Measurements from ENCODE around the gene HMGN2.

Gene HMGN2

GRCh38 chr1:26472320-26472900, at the start of gene HMGN2:
HMGN2 (plus strand) TSS chr1:26472440; CDS start chr1:26472613, 173 bp downstream.
- FAIRE-seq: no peak
- DNase-seq (ENCODE audit: low spot score): peak; percentile 82

GRCh38 chr1:26429721-26430120, 42.5 kb upstream of the HMGN2 start:
- DNase-seq (ENCODE audit: low spot score) (no peak), FAIRE-seq (no peak)

GRCh38 chr1:26431979-26432695, 40.1 kb upstream of the HMGN2 start, which contains the start of gene DHDDS:
DHDDS (plus strand) TSS chr1:26432321; CDS start chr1:26432946, 625 bp downstream.
- FAIRE-seq: peak; percentile 75
- peak; percentile 93 for DNase-seq (ENCODE audit: low spot score)

GRCh38 chr1:26432793-26433192, 39.4 kb upstream of the HMGN2 start:
- FAIRE-seq (no peak), DNase-seq (ENCODE audit: low spot score) (no peak)

GRCh38 chr1:26434161-26434752, 38.0 kb upstream of the HMGN2 start:
- FAIRE-seq: no peak

GRCh38 chr1:26438041-26438440, 34.2 kb upstream of the HMGN2 start:
- no peak for FAIRE-seq

More at GRCh38 chr1:26434161-26434752, 38.0 kb upstream of the HMGN2 start:
- DNase-seq (ENCODE audit: low spot score): no peak

GRCh38 chr1:26440259-26440658, 32.0 kb upstream of the HMGN2 start:
- no peak for FAIRE-seq
- no peak for DNase-seq (ENCODE audit: low spot score)

More at GRCh38 chr1:26438041-26438440, 34.2 kb upstream of the HMGN2 start:
- DNase-seq (ENCODE audit: low spot score): no peak

- DNase-seq (ENCODE audit: low spot score) (no peak), FAIRE-seq (no peak)
Observed at GRCh38 chr1:26449868-26450267, 22.4 kb upstream of the HMGN2 start.

GRCh38 chr1:26450908-26451307, 21.3 kb upstream of the HMGN2 start:
- DNase-seq (ENCODE audit: low spot score): no peak
- FAIRE-seq: no peak

GRCh38 chr1:26452459-26453183, 19.6 kb upstream of the HMGN2 start:
- FAIRE-seq (no peak), DNase-seq (ENCODE audit: low spot score) (no peak)

GRCh38 chr1:26459148-26459547, 13.1 kb upstream of the HMGN2 start:
- DNase-seq (ENCODE audit: low spot score): no peak
- no peak for FAIRE-seq

GRCh38 chr1:26459573-26460031, 12.6 kb upstream of the HMGN2 start:
- FAIRE-seq: no peak
- DNase-seq (ENCODE audit: low spot score): no peak

- DNase-seq (ENCODE audit: low spot score): no peak
- no peak for FAIRE-seq
Observed at GRCh38 chr1:26468911-26469310, 3.3 kb upstream of the HMGN2 start.

- FAIRE-seq: no peak
Observed at GRCh38 chr1:26469558-26469957, 2.7 kb upstream of the HMGN2 start.

GRCh38 chr1:26470878-26471497, 1.3 kb upstream of the HMGN2 start:
- DNase-seq (ENCODE audit: low spot score): no peak
- FAIRE-seq: no peak

More at GRCh38 chr1:26469558-26469957, 2.7 kb upstream of the HMGN2 start:
- no peak for DNase-seq (ENCODE audit: low spot score)

- FAIRE-seq: no peak
- DNase-seq (ENCODE audit: low spot score): peak; percentile 64
Observed at GRCh38 chr1:26471498-26472319, 531 bp upstream of the HMGN2 start.

GRCh38 chr1:26472901-26473845, 933 bp downstream of the HMGN2 start:
- no peak for FAIRE-seq
- peak; percentile 79 for DNase-seq (ENCODE audit: low spot score)

- FAIRE-seq: no peak
- no peak for DNase-seq (ENCODE audit: low spot score)
Observed at GRCh38 chr1:26474818-26475217, 2.6 kb downstream of the HMGN2 start.

GRCh38 chr1:26475989-26476388, 3.7 kb downstream of the HMGN2 start:
- FAIRE-seq (no peak), DNase-seq (ENCODE audit: low spot score) (no peak)
